GM18858 (cell line): Measurements from ENCODE around the gene SCYL1.
"Not testable (repeated sequence)": the region's sequence is repeated elsewhere in the genome, so short reads cannot be mapped to it uniquely, and the experiment has no call there.

Experiments
- ATAC-seq: cut with Tn5 transposase; IDR thresholded peaks from one replicate; pipeline ENCODE4 v1.9.1; 2021; ENCODE audit not compliant: unreplicated experiment

The SCYL1 gene

DNA sequence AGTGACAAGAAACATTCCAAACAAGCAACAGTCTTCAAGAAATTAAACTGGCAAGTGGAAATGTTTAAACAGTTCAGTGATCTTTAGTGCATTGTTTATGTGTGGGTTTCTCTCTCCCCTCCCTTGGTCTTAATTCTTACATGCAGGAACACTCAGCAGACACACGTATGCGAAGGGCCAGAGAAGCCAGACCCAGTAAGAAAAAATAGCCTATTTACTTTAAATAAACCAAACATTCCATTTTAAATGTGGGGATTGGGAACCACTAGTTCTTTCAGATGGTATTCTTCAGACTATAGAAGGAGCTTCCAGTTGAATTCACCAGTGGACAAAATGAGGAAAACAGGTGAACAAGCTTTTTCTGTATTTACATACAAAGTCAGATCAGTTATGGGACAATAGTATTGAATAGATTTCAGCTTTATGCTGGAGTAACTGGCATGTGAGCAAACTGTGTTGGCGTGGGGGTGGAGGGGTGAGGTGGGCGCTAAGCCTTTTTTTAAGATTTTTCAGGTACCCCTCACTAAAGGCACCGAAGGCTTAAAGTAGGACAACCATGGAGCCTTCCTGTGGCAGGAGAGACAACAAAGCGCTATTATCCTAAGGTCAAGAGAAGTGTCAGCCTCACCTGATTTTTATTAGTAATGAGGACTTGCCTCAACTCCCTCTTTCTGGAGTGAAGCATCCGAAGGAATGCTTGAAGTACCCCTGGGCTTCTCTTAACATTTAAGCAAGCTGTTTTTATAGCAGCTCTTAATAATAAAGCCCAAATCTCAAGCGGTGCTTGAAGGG, 20.0 kb upstream of the SCYL1 start:
- ATAC-seq: no peak

DNA sequence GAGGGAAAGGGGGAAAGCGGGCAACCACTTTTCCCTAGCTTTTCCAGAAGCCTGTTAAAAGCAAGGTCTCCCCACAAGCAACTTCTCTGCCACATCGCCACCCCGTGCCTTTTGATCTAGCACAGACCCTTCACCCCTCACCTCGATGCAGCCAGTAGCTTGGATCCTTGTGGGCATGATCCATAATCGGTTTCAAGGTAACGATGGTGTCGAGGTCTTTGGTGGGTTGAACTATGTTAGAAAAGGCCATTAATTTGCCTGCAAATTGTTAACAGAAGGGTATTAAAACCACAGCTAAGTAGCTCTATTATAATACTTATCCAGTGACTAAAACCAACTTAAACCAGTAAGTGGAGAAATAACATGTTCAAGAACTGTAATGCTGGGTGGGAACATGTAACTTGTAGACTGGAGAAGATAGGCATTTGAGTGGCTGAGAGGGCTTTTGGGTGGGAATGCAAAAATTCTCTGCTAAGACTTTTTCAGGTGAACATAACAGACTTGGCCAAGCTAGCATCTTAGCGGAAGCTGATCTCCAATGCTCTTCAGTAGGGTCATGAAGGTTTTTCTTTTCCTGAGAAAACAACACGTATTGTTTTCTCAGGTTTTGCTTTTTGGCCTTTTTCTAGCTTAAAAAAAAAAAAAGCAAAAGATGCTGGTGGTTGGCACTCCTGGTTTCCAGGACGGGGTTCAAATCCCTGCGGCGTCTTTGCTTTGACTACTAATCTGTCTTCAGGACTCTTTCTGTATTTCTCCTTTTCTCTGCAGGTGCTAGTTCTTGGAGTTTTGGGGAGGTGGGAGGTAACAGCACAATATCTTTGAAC, 19.2 kb upstream of the SCYL1 start:
- no peak for ATAC-seq

DNA sequence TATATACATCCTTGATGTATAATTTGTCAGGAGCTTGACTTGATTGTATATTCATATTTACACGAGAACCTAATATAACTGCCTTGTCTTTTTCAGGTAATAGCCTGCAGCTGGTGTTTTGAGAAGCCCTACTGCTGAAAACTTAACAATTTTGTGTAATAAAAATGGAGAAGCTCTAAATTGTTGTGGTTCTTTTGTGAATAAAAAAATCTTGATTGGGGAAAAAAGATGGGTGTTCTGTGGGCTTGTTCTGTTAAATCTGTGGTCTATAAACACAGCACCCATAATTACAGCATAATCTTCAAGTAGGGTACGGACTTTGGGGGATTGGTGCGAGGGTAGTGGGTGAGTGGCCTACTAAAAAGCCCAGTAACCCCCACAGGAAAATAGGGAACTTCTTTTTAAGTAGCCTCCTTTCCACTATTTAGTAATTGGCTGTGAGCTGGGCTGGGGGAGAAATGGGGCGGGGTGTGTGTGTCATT, 18.6 kb upstream of the SCYL1 start:
- ATAC-seq: no peak

DNA sequence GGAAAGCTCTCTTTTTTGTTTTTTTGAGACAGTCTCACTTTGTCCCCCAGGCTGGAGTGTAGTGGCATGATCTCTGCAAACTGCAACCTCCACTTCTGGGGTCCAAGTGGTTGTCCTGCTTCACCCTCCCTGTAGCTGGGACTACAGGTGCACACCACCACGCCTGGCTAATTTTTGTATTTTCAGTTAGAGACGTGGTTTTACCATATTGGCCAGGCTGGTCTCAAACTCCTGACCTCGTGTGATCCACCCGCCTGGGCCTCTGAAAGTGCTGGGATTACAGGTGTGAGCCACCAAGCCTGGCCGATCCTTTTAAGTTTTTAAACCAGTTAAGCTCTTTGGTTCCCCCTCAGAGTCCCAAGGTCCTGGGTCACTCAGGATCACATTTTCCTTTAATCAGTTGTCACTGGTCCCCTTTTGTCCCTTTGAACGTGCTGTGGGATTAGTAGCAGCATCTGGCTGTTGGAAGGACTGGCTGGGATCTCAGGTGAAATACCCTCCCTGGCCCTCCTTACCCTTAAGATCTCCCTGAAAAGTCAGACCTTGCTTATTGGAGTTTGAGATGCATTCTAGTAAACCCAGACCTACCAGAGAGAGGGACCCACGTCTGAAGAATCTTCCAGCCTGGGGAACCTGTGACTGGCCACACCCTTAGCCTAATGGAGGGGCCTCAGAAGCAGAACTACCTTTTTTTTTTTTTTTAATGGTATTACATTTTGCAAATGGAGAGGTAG, 17.9 kb upstream of the SCYL1 start:
- no peak for ATAC-seq

DNA sequence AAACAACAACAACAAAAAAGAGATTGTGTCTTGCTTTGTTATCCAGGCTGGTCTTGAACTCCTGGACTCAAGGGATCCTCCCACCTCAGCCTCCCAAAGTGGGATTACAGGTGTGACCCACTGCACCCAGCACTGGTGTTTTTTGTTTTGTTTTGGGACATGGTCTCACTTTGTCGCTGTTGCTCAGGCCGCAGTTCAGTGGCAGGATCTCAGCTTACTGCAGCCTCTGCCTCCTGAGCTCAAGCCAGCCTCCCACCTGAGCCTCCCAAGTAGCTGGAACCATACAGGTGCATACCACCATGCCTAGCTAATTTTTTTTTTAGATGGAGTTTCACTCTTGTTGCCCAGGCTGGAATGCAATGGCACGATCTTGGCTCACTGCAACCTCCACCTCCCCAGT, 12.6 kb upstream of the SCYL1 start:
- not testable (repeated sequence) for ATAC-seq

DNA sequence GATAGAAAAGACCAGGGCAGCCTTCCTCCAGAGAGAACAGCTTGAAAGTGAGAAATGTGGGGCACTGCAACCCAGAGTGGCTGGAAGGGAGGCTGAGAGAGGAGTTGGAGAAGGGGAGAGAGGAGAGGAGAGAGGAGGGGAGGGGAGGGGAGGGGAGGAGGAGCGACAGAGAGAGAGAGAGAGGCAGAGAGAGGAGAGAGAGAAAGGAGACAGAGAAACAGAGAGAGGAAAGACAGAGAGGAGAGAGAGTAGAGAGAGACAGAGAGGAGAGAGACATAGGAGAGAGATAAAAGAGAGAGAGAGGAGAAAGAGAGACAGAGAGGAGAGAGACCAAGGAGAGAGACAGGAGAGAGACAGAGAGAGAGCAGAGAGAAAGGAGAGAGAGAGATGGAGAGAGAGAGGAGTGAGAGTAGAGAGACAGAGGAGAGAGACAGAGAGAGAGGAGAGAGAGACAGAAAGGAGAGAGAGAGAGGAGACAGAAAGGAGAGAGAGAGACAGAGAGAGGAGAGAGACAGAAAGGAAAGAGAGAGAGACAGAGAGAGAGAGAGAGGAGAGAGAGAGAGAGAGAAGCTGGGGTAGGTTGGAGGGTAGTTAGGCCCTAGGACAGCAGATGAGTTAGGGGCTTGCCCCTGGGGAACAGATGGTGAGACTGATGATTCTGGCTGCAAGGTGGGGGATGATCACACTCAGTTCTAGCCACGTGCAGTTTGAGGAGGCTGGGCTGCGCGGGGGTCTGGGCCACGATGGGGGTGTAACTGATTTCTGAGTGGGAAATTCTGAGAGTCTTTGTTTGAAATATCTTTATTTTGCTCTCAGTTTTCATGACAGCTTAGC, 8.5 kb upstream of the SCYL1 start:
- no peak for ATAC-seq

DNA sequence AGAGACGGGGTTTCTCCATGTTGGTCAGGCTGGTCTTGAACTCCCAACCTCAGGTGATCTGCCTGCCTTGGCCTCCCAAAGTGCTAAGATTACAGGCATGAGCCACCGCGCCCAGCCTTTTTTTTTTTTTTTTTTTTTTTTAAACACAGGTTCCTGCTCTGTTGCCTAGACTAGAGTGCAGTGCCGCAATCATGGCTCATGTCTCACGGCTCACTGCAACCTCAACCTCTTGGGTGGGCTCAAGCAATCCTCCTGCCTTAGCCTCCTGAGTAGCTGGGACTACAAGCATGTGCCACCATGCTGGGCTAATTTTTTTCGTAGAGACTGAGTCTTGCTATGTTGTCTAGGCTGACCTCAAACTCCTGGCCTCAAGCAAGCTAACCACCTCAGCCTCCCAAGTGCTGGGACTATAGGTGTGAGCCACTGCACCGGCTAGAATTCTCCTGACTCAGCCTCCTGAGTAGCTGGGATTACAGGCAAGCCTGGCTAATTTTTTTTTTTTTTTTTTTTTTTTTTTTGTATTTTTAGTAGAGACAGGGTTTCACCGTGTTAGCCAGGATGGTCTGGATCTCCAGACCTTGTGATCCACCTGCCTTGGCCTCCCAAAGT, 5.8 kb upstream of the SCYL1 start:
- not testable (repeated sequence) for ATAC-seq

DNA sequence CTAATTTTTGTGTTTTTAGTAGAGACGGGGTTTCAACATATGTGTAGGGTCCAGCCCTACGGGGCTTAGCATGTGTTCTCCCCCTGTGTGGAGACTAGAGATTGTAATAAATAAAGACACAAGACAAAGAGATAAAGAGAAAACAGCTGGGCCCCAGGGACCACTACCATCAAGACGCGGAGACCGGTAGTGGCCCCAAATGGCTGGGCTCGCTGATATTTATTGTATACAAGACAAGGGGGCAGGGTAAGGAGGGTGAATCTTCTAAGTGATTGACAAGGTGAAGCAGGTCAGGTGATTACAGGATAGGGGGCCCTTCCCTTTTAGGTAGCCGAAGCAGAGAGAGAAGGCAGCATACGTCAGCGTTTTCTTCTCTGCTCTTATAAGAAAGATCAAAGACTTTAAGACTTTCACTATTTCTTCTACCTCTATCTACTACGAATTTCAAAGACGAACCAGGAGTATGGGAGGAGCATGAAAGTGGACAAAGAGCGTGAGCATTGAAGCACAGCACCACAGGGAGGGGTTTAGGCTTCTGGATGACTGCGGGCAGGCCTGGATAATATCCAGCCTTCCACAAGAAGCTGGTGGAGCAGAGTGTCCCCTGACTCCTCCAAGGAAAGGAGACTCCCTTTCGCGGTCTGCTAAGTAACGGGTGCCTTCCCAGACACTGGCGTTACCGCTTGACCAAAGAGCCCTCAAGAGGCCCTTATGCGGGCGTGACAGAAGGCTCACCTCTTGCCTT, 2.9 kb upstream of the SCYL1 start:
- not testable (repeated sequence) for ATAC-seq

DNA sequence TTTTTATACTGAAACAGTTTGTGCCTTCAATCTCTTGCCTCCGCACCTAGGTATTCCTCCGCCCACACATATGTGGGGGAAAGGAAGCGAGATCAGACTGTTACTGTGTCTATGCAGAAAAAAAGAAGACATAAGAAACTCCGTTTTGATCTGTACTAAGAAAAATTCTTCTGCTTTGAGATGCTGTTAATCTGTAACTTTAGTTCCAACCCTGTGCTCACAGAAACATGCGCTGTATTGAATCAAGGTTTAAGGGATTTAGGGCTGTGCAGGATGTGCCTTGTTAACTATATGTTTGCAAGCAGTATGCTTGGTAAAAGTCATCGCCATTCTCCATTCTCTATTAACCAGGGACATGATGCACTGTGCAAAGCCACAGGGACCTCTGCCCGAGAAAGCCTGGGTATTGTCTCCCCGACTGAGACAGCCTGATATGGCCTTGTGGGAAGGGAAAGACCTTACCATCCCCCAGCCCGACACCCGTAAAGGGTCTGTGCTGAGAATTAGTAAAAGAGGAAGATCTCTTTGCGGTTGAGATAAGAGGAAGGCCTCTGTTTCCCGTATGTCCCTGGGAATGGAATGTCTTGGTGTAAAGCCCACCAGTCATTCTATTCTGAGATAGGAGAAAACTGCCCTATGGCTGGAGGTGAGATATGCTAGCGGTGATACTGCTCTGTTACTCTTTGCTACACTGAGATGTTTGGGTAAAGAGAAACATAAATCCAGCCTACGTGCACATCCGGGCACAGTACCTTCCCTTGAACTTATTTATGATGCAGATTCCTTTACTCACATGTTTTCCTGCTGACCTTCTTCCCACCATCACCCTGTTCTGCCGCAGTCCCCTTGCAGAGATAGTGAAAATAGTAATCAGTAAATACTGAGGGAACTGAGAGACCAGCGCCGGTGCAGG, 1.9 kb upstream of the SCYL1 start:
- ATAC-seq: not testable (repeated sequence)

DNA sequence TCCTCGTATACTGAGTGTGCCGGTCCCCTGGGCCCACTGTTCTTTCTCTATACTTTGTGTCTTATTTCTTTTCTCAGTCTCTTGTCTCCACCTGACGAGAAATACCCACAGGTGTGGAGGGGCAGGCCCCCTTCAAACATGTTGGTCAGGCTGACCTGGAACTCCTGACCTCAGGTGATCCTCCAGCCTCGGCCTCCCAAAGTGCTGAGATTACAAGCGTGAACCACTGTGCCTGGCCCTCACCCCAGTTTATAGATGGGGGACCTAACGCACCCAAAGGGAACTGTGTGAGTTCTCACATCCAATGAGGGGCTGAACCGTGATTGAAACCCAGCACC, 1.3 kb upstream of the SCYL1 start:
- not testable (repeated sequence) for ATAC-seq

DNA sequence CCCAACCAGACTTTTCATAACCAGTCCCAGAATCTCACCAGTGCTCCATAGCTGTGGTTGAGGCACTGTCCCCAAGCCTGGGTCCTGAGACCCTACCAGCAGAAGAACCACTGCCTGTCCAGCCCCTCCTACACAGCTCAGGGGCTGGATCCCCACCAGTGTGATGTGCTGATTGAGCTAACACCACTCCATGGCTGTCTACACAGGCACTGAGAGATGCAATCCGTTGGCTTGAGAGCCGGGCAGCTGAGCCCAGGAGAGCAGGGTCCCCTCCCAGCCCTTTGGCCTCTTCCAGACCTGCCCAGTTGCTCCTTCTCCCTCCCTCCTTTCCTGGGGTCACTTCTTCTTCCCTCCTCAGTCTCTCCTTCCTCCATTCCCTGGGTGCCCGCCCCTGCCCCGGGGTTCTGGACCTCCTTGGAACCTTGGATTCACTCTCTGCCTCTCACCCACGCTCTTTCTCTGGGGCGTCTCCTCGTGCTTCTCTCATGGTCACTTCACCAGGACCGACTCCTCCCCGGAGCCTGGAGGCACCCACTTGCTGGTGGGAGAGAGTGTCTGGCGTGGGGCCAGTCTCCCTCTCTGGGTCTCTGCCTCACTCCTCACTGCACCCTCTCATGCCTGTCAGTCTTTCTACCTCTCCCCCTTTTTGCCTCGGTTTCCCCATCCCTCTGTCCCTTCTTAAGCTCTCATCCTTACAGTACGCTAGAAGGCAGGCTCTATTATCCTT, 706 bp upstream of the SCYL1 start:
- ATAC-seq: no peak

DNA sequence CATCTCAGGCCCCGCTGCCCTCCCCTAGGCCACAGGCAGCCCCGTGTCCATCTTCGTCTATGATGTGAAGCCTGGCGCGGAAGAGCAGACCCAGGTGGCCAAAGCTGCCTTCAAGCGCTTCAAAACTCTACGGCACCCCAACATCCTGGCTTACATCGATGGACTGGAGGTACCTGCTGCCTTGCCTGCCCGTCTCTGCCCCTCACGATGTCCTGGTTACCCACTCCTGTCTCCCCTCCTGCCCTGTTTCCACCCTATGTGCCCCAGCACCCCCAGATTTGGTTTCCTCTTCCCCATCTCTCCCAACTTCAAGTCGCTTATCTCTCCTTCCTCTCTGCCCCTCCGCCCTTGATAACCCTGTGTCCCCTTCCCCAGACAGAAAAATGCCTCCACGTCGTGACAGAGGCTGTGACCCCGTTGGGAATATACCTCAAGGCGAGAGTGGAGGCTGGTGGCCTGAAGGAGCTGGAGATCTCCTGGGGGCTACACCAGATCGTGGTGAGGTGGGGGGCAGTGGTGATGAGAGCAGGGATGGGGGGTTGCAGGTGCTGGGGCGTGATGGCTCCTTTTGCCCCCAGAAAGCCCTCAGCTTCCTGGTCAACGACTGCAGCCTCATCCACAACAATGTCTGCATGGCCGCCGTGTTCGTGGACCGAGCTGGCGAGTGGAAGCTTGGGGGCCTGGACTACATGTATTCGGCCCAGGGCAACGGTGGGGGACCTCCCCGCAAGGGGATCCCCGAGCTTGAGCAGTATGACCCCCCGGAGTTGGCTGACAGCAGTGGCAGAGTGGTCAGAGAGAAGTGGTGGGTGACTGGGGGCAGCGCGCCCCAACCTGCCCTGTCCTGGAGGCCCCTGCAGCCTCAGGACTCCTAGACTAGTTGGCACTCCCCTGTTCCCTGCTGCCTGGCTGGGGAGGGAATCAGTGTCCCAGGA, 930 bp downstream of the SCYL1 start:
- no peak for ATAC-seq

DNA sequence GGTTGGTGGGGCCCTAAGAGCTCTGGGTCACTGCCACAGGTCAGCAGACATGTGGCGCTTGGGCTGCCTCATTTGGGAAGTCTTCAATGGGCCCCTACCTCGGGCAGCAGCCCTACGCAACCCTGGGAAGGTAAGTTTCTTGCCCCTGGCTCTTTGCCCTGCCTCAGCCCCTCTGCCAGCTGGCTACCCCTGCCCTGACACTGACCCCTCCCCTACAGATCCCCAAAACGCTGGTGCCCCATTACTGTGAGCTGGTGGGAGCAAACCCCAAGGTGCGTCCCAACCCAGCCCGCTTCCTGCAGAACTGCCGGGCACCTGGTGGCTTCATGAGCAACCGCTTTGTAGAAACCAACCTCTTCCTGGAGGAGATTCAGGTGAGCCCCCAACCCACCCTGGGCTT, 1.9 kb downstream of the SCYL1 start:
- no peak for ATAC-seq

DNA sequence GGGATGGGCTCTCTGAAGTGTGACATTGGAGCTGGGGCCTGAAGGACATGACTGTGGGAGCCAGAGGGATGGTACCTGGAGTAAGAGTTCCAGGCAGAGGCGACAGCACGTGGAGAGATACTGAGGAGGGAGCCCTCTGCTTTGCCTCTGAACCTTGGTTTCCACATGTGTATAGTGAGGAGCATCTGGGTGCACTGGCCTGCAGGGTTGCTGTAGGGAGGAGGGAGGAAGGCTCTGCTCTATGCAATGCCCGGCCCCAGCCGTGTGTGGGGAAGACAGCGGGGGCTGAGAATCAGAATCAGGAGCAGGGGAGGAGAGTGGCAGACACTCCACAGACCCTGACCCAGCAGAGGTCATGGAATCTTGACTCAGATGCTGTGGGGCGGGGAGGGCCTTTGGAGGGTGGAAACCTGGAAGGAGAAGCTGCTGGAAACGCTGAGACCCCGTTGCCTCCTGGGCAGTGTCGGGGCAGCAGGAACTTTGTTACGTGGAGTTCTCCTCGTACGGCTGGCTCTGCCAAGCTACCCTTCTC, 4.0 kb downstream of the SCYL1 start:
- no peak for ATAC-seq

DNA sequence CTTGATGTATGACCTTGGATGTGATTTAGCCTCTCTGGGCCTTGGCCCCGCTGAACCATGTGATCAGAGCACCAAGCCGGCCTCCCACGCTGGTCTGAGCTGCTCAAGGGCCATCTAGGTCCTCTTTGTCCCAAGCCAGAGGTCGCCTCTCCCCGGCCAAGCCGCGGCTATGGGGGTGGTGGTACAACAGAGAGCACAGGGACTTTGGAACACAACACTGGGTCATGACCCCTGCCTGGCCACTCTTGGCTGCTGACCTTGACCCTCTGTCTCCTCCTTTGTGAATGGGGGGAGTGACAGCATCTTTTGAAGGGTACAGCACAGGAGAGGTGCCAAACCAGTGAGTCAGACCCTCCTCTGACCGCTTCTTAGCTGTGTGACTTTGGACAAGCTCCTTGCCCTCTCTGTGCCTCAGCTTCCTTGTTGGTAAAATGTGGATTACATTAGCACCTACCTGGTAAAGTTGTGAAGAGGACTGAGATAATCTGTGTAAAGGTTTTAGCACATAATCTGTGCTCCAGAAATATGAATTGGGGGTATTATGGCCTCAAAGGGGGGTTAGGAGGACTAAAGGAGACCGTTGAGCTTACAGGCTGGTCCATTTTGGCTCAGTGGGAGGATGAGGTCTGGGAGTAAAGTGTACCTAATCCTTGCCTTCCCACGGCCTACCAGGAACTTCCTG, 4.7 kb downstream of the SCYL1 start:
- no peak for ATAC-seq

DNA sequence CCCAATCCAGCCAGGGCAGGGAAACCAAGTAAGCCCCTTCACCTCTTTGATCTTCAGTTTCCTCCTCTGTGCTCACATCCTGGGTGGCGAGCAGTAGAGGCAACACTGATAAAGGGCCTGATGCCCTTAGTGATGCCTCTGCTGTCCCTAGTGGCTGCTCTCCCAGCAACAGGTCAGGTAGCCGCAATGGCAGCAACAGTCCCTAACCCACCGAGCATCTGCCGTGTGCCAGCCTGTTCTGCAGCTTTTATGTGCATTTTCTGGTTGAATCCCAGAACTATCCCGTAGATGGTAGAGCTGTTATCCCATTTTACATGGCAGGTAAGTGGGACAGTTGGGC, 5.2 kb downstream of the SCYL1 start:
- no peak for ATAC-seq
